H1 (cell line): ENCODE measurements around the gene ITIH1. TPM values are rescaled to one million over a fixed set of nuclear protein-coding genes. Genes with fewer than 3 reads are reported as not detected.

Source experiments
- E2F6 ChIP-seq: IDR thresholded peaks from 2 replicates; pipeline ENCODE4 v1.6.1; 2012; ENCODE audit warnings: inconsistent platforms
- polyA plus RNA-seq, 7 experiments: library from polyadenylated mRNA; depleted of rRNA in 3 of 7; stranded (reverse) in 5 of 7; unstranded in 2 of 7; fragments of >200 nt in 5 of 7; fragments of 200-250 nt in 2 of 7; gene quantifications; 1 replicate in 5 of 7; 2 replicates in 1 of 7; 4 replicates in 1 of 7; pipeline versions ENCODE4 v1.2.1 to v1.2.3, GENCODE V29; 2011 to 2013; ENCODE audit warnings: missing spikeins in 2 of 7, mixed read lengths in 2 of 7
- total RNA-seq: library from RNA; stranded (reverse); fragmentation: NEBNext Ultra II Directional; extraction: Animal tissue kit (Norgen Biotek cat#: 25700); gene quantifications from 2 replicates; pipeline ENCODE4 v1.2.1, GENCODE V29; 2021

Gene ITIH1
- total and polyA plus RNA-seq, 2 of the 8 experiments (the other 6 are each of a cell fraction or from before 2014, with no cell fraction given), result not detected

- TF ChIP-seq E2F6, result no peak
- TF ChIP-seq, all 59 proteins: peak for 0
These were observed 5.2 kb downstream of the ITIH1 start (continued) for GRCh38 chr3:52782412-52783210.
